Measurements from ENCODE around the gene RMDN3. TPM values are rescaled to one million over a fixed set of nuclear protein-coding genes. Genes with fewer than 3 reads are reported as not detected.

Gene RMDN3
- total and polyA plus RNA-seq, 9 of the 15 experiments (the other 6 are each of a cell fraction or from before 2014, with no cell fraction given): 8.1 to 38.2 (median 25.9) TPM

- peak; percentile 30 for TF ChIP-seq MEIS2 (IDR thresholded peaks at IDR 0.05; ENCODE audit: partially characterized antibody)
- TF ChIP-seq BRD9 (IDR thresholded peaks at IDR 0.05; ENCODE audit: low read depth, partially characterized antibody): no peak
- TF ChIP-seq E2F6 (IDR thresholded peaks at IDR 0.05; ENCODE audit: borderline replicate concordance in 1 of 2, extremely low read depth in 1 of 2, insufficient read depth in 1 of 2, insufficient read length in 1 of 2, low read depth in 1 of 2, low read length in 1 of 2, poor library complexity in 1 of 2, severe bottlenecking in 1 of 2): peak in 1 of 2 experiments; percentile 37
- peak; percentile 63 for TF ChIP-seq ZNF384 (IDR thresholded peaks at IDR 0.05; ENCODE audit: low read depth, low read length)
- TF ChIP-seq MYNN (IDR thresholded peaks at IDR 0.05): no peak
- TF ChIP-seq MYNN (CRISPR knock-in tag; IDR thresholded peaks at IDR 0.05): no peak
- TF ChIP-seq ZNF324 (CRISPR knock-in tag; IDR thresholded peaks at IDR 0.05): no peak
- TF ChIP-seq SNAPC5 (CRISPR knock-in tag; IDR thresholded peaks at IDR 0.05): no peak
- TF ChIP-seq KLF13 (tag; IDR thresholded peaks at IDR 0.05; ENCODE audit: borderline replicate concordance, low read depth): no peak
- no peak for TF ChIP-seq ZNF165 (CRISPR knock-in tag; IDR thresholded peaks at IDR 0.05; ENCODE audit: borderline replicate concordance)
- TF ChIP-seq JUND (IDR thresholded peaks at IDR 0.05; ENCODE audit: borderline replicate concordance, low read depth, low read length): peak; percentile 27; the same call in 1 of the 2 replicates
- no peak; the same call in 2 of the 3 replicates for TF ChIP-seq JUND (tag; IDR thresholded peaks at IDR 0.05; ENCODE audit: borderline replicate concordance, low read depth, low read length)
- peak; percentile 11; the same call in 1 of the 2 replicates for TF ChIP-seq POLR2AphosphoS5 (IDR thresholded peaks at IDR 0.05; ENCODE audit: control insufficient read depth, insufficient read depth, low read depth, low read length)
- no peak for TF ChIP-seq ZBTB49 (CRISPR knock-in tag; IDR thresholded peaks at IDR 0.05; ENCODE audit: borderline replicate concordance)
- TF ChIP-seq CGGBP1 (CRISPR knock-in tag; IDR thresholded peaks at IDR 0.05): no peak
Measured at GRCh38 chr15:40743921-40744814, 10.9 kb downstream of the RMDN3 start (continued).

Data from K562 (cell line).